NAMALWA (cell line): ENCODE results near the gene NOTCH1.
"Not testable (repeated sequence)": the region's sequence is repeated elsewhere in the genome, so short reads cannot be mapped to it uniquely, and the experiment has no call there.

Source experiments
- DNase-seq: peaks from one replicate; pipeline ENCODE4 v3.0.0-alpha.2; 2015; ENCODE audit warnings: low spot score

Gene NOTCH1

DNA sequence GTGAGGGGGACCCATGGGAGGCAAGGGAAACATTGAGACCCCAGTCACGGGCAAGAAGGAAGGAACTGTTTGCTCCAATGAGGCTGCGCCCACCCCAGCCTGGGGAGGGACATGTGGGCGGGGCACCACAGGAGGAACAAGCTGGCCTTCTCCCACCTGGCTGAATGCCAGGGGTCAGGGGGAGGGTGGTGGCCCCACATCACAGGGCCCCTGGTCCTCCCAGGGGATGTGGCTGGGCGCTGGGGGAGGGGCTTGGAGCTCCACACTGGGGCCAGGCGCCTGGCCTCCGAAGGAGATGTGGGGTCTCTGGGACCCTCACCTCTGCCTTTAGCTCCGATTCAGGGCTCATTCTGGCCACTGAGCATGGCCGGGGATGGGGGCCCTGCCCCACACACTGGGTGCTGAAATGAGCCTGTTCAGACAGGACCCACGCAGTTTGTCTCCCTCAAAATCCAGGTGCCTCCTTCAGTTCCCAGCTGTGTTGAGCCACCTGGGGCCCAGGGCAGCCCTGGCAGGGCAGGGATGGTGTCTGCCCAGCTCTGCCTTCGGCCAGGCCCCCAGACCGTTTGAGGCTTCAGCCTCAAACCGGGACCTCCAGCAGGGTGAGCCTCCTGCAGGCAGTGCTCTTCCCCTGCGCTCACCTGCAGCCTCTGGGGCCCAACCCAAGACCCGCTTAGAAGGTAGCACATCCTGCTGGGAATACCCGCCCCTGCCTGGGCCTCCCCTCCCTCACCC, 33.2 kb upstream of the NOTCH1 start:
- peak; percentile 52 for DNase-seq

DNA sequence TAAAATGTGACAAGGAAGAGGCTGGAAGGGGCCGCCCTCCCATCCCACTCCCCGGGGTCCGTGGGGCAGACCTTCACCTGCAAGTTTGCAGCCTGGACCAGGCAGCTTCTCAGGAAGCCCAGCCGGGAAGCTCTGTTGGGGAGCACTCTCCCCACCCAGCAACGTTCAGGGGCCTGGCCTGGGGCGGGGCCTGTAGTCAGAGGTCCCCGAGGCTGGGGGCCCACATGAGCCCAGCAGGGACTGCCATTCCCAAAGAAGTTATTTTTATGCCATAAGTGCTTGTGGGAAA, 32.7 kb upstream of the NOTCH1 start:
- no peak for DNase-seq

DNA sequence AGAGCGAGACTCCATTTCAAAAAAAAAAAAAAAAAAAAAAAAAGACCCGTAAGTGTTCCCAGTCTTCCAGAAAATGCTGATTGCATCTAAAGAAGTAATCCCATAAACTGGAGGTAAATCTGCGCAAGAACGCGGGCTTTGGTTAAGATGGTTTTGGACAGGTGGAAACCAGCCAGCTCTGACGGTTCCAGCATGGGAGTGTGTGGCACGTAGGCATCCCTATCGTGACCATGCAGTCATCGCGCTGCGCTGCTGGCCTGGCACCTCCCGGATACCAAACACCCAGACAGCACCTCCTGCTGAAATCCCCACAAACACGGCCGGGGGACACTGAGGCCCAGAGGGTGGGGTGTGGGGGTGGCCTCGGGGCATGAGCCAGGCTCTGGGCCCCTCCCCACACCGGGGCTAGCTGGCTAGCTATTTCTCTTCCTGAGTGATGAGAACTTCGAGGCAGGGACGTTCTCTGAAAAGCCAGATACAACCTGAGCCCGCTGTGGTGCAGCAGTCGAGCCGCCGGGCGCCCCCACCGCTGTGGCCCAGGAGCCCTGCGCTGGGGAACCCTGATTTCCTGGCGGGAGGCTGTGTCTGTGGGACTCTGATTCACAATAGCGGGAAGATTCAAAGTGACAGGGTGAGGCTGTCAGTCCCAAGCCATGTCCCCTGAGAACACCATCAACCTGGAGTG, 32.2 kb upstream of the NOTCH1 start:
- peak; percentile 28 for DNase-seq

DNA sequence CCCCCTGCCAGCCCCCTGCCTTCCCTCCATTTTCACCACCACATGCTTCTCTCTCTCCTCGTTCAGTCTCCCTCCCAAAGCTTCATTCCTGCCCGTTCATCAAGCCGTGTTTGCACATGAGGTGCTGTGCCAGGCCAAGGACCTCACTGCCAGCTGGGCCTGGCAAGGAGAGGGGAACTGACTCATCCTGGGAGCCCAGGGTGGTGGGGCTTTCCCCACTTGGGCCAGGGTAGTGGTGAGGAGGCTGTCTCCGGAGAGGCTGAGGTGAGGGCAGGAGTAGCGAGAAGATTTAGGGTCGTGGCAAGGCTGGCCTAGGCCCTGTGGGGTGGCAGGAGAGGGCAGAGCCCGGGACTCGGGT, 30.4 kb upstream of the NOTCH1 start:
- no peak for DNase-seq

DNA sequence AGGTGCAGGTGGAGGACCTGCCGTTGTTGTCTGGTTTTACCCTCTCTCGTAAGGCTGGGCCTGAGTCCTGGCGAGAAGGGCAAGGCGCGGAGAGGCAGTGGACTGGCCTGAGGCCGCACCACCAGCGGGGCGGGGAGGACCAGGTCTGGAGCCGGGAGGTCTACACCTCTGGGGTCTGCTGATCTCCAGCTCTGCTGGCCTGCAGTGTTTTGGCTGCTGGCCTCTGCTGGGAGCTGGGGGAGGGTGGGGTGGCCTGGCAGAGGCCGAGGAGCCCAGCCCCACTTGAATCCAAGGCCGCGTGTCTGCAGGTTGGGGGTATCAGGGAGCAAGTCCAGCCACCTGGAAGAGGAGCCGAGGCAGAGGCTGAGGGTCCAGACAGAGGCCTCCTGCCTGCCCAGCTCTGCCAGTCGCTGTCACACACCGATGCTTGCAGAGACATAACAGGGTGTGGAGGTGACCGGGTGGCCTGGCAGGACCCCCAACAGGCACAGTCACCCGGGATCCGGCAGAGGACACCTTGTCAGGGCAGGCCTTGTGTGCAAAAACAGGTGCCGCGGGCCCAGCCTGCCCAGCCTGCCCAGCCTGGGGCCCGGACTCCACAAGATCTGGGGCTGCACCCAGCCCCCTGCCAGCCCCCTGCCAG, 29.9 kb upstream of the NOTCH1 start:
- DNase-seq = no peak

DNA sequence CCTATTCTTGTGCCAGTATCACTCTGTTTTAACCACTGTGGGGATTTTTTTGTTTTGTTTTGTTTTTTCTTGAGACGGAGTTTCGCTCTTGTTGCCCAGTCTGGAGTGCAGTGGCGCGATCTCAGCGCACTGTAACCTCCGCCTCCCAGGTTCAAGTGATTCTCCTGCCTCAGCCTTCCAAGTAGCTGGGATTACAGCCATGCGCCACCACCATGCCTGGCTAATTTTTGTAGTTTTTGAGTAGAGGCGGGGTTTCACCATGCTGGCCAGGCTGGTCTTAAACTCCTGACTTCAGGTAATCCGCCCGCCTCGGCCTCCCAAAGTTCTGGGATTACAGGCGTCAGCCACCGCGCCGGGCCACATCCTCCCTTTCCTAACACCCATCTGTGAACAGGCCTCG, 28.8 kb upstream of the NOTCH1 start:
- not testable (repeated sequence) for DNase-seq

DNA sequence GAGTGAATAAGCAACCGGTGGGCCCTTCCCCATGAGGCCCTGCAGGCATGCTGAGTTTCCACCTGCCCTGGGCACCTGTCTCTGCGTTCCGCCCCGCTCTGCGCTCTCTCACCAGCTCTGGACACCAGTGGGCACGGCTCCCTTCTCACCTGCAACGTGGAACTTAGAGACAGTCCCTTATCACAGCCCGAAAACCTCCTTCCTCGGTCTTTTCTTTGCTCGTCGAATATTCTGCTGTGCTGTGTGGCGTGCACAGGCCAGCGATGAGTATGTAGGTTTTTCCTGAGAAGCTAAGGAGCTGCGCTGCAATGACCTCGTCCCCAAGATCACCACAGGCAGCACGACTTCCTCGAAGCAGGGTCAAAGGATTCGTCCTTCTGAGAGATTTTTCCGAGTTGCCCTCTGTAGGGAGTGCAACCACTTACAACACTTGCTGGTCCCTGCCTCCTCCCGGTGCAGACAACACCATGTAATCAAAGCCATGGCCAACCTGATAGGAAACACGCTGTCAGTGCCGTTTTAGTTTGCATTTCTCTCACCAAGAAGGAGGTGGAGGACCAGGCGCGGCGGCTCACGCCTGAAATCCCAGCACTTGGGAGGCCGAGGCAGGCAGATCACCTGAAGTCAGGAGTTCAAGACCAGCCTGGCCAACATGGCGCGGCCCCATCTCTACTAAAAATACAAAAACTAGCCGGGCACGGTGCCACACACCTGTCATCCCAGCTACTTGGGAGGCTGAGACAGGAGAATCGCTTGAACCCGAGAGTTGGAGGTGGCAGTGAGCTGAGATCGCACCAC, 27.2 kb upstream of the NOTCH1 start:
- no peak for DNase-seq

DNA sequence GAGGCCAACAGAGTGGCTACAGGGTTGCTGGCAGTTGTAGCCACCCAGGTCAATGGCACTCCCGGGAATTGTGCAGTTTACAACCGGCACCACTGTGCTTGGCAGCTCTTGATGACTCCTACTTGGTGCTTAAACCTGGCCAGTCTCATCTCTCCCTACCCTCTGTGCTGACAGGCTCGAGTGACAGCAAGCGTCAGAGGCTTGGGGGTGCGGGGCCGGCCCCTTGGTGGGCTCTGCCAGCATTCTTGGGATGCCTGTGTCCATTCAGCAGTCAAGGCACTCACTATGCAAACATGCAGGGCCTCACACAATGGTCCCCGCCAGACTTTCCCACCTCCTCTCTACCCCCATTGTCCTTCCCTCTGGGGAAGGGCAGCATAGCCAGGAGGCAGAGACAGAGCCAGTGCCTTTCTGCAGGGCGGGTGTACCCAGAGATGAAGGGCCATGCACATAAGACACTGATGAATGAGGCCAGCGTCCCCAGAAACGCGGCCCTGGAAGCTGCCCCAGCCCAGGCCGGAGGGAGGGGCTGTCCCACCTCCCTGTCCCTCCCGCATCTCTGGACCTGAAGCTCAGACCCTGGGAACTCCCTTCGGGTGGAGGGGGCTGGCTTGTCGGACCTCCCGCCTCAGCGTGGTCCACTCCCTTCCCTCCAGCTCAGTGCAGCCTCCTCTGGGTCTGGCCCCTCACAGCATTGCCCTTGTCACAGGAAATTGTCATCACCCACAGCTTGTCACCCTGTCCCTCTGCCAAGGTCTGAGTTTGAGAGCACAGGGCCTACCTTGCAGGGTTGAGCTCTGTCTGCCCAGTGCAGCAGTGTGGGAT, 26.4 kb upstream of the NOTCH1 start:
- DNase-seq = no peak

DNA sequence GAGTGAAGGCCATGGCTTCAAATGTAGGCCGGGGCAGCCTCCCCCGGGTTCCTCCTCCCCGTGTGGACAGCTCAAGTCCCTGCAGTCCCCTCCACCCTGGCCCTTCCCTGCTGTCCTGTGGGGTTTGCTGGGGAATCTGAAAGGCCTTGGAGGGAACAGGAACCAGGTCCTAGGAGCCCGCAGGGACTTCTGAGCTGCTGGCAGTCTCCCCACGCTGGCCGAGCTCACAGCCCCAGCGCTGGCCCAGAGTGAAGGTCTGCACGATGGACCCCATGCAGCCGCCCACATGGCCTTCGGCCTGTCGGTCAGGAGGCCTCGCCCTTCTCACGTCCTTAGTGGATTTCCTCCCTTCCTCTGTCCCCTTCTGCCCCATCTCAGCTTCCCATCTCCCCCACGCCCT, 25.7 kb upstream of the NOTCH1 start:
- DNase-seq = no peak

DNA sequence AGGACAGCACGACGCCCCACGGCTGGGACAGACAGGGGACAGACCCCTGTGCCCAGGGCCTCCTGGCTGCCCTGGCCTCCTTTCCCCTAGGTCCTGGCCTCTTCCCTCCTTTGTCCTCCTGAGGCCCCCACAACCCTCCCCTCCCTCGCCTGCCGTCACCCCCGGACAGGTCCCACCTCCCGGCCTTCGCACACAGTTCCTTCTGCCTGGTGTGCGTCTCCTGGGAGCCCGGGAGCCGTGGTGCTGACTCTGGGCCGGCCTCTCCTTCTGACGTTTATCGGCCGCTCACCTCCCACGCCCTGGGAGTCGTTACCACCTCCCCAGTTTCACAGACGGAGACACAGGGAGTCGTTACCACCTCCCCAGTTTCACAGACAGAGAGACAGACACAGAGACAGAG, 25.1 kb upstream of the NOTCH1 start:
- DNase-seq = no peak

DNA sequence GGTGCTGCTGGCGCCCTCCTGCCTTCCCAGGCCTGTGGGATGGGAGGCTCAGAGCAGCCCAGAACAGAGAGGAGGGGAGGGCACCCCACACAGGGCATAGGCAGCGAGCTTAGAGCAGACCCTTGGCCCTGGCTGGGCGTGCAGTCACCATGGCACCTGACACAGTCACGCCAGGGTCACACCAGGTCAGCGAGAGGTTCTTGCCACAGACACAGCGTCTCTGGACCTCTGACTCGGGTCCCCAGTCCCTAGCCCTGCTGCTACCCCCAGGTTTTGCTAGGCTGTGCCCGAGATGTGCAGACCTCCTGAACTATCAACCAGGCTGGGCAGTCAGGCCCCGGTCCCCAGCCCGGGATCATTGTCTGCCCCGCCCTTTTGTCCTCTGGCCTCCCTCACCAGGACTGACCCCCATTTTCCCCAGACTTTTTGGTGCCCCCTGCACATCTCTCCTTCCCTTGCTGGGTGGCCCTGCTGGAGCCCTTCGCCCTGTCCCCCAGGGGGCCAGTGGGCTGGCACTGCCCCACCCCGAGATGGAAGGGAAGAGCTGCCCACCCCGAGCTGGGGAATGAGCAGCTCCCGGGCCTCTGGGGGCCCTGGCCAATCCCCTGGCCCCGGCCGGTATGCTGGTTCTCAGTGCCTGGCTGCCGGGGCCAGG, 24.5 kb upstream of the NOTCH1 start:
- no peak for DNase-seq

DNA sequence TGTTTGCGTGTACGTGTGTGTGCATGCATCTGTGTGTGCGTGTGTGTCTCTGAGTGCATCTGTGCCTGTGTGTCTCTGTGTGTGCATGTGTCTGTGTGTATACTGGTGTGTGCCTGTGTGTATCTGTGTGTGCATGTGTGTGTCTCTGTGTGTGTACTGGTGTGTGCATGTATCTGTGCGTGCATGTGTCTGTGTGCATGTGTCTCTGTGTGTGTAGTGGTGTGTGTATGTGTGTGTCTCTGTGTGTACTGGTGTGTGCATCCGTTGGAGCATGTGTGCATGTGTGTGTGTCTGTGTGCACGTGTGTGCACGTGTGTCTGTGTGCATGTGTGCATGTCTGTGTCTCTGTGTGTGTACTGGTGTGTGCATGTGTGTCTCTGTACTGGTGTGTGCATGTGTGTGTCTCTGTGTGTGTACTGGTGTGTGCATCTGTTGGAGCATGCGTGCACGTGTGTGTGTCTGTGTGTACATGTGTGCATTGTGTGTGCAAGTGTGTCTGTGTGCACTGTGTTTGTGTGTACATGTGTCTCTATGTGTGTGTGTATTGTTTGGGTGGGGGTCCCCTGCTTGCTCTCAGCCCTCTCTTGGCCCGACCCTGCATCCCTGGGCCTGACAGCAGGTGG, 23.8 kb upstream of the NOTCH1 start:
- DNase-seq = no peak

DNA sequence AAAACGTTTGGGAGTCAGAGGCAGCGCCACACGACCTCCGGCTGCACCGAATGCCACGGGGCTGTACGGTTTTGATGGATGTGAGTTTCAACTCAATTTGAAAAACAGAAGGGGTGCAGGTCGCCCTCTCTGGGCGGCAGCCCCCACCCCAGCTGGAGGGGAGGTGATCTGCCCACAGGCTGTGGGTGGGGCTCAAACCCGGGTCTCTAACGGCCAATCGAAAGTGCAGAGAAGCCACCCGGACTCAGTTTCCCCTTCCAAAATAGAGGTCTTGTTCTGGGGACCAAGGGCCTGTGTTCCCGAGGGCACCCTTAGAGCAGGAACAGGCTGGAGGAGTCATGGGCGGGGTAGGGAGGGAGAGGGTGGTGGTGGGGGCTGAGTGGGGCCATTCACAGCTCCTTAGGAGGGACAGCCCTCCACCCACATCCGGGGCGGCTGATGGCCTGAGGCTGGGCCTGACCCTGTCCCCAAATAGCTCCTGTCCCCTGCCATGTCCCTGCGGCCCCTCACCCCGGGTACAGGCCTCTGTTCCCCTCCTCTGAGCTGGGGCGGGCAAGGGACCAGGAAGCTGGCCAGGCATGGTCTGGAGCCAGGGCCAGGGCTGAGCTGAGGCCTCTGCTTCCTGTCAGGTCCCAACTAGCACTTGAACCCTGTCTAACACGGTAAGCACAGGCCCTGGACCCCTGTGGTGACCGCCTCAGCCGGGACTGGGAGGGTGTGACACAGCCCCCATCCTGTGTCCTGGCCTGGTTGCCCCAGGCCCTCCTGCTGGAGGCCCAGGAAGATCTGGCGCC, 22.6 kb upstream of the NOTCH1 start:
- no peak for DNase-seq

DNA sequence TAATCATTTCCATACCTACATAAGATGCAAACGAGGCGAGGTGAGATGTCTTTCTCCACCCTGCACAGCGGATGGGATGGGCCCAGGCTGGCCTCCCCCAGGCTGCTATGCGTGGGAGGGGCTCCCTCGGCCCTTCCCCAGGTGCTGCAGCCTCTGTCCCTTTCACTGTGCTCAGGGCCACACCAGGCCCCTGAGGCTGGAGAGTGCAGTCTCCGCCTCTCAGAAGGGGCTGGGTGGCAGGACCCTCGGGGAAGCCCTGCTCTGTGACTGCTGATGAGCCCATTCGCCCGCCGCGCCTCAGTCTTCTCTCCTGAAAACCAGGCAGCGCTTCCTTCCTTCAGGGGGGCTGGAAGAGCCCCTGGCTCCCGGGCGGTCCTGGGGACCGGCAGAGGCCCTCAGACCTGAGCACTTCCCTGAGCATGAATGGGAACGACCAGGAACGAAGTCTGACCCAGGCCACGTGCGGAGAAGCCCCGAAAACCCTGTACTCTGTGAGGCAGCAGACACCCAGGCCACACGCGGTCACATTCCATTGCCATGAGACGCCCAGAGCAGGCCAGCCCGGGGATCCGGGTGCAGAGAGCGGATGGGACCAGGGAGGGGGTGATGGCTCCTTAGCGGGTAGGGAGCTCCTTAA, 21.9 kb upstream of the NOTCH1 start:
- DNase-seq = peak; percentile 21

DNA sequence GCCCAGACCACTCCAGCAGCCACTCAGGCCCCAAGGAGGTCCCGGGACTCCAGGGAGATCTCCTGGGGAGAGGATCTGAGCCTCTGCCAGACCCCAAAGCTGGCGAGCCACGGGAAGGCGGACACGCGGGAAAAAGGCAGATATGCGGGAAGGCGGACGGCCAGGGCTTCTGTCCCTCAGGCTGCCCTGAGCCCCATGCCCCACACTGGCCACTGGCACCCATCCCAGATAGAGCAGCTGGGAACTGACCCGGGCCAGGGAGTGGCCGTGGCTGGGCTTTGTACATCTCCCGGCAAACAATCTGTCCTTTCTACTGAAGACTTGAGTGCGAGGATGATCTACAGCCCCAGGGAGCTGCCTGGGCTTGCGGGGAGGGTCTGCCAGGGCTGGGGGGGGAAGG, 21.1 kb upstream of the NOTCH1 start:
- no peak for DNase-seq

DNA sequence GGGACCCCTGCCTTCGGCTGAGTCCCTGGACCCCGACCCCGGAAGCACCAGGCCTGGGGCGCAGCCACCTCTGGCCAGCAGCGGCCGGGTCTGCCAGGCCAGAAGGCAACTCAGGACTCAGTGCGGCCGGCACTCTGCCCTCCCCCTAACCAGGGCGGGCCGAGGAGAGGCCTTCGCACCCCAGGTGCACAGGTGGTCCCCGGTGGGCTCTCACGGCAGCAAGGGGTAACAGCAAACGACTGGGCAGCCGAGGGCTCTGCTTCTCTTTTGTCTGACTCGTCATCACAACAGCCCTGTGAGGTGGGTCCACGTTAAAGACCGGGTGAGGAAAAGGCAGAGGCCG, 20.7 kb upstream of the NOTCH1 start:
- no peak for DNase-seq

DNA sequence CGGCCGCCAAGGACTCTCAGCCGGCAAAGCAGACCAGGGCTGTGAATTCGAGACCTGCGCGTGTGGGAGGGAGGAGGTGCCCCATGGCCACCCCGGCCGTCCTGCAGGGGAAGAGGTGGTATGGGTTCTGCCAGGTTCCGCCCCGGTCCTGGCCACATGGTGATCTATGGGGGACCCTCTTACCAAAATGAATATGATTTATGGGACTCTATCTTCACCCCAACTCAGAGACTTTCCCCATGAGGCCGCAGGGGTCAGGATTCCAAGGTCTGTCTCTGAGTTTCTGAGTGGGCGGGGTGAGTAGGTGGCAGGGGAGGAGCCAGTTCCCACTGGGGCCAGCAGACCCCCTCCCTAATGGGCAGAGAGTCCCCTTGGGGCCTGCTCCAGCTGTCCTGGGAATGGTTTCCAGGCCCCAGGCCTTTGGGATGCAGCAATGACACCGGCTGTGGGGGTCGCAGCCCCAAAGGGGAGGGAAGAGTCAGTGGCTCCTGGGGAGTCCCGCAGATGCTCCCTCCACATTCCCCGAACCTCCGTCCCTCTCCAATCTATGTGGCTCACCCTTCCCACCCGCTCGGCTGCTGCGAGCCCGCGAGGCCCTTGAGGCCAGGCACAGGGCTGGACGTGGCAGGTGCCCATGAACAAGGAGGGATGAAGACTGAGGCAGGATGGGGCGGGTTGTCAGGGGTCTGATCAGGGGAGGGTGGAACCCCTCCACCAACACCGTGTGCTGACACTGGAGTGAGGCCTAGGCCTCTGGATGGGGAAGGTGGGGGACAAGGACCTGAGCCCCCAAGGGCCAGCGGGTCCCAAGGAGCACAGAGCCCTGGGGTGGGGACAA, 20.1 kb upstream of the NOTCH1 start:
- DNase-seq = no peak

DNA sequence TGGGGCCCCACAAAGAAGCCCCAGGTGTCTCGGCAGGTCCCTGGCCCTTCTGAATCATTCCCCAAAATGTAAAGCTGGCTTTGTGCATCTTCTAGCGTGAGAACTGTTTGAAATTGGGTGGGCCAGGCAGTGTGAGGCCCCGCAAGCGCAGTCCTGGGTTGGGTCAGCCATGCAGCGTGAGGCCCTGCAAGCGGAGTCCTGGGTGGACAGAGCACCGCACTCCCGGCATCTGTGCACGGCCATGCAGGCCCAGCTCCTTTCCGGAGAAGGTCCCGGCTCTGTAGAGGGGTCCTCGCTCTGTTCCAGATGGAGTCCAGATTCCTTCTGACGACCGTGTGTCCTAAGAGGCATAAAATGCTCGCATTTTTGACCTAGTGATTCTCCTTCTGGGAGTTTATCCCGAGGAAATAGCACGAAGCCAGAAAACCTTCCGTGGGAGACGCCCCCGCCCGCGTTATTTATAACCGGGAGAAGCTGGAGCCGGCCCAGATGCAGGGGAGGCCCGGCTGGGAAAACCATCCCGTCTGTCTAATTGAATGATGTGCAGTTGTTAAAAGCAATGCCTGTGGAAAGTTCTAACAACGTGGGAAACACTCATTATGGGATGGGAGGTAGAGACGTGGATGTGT, 19.4 kb upstream of the NOTCH1 start:
- no peak for DNase-seq
